A549 (cell line): ENCODE results near the gene COBLL1.

Experiments
- CEBPB ChIP-seq, 2 experiments: fragments of >200 bp in 1 of 2; sonication (Bioruptor Twin) in 1 of 2; formaldehyde crosslinking in 1 of 2; IDR thresholded peaks; 2 replicates each; pipeline ENCODE4 v1.6.1; 2012 to 2016
- CHD2 ChIP-seq: fragments of 150-350 bp; IDR thresholded peaks from 2 replicates; pipeline ENCODE4 v1.6.1; 2014; ENCODE audit warnings: low read length; ENCODE audit not compliant: partially characterized antibody
- CTCF ChIP-seq: fragments of >200 bp; sonication (Bioruptor Twin); formaldehyde crosslinking; IDR thresholded peaks from 3 replicates; pipeline ENCODE4 v1.5.1; 2016
- MAFK ChIP-seq: fragments of 450-650 bp; IDR thresholded peaks from 2 replicates; pipeline ENCODE4 v1.6.1; 2014; ENCODE audit not compliant: partially characterized antibody
- MYC ChIP-seq: IDR thresholded peaks from 2 replicates; pipeline ENCODE4 v1.6.1; 2012; ENCODE audit warnings: mild to moderate bottlenecking, inconsistent platforms, low read length, improper control_type of control experiment, borderline replicate concordance
- POLR2A ChIP-seq: IDR thresholded peaks from 2 replicates; pipeline ENCODE4 v1.6.1; 2012; ENCODE audit warnings: mild to moderate bottlenecking, low read length

- no peak for TF ChIP-seq POLR2A
- no peak for TF ChIP-seq CTCF
- no peak for TF ChIP-seq CHD2
- TF ChIP-seq CEBPB (IDR thresholded peaks at IDR 0.05) = no peak
- TF ChIP-seq MAFK = no peak
- TF ChIP-seq MYC = no peak
Observed at GRCh38 chr2:164815071-164815793, 26.4 kb downstream of the COBLL1 start.
